HG03342 (cell line): ENCODE measurements around the gene TMEM52.

Experiments used
- ATAC-seq: cut with Tn5 transposase; IDR thresholded peaks from one replicate; pipeline ENCODE4 v1.9.1; 2021; ENCODE audit warnings: mild to moderate bottlenecking, moderate library complexity; ENCODE audit not compliant: unreplicated experiment

Gene TMEM52

DNA sequence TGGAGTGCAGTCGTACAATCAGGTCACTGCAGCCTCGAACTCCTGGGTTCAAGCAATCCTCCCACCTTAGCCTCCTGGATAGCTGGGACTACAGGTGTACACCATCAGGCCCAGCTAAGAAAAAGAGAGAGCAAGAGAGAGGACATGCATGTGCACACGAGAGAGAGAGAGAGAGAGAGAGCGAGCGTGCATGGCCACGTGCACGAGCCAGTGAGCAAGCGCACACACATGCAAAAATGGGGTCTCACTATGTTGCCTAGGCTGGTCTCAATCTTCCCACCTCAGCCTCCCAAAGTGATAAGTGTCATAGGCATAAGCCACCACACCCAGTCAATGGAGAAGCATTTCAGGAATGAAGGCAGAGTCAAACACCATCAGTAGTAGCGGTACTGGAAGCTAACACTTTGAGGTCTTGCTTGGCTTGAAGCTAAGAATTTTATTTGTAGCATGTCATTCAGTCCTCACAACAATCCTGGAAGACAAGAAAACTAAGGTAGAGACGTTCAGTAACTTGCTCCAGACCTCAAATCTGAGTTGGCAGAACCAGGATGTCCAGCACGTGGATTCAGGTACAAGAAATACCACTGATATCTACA lies 42.6 kb downstream of the TMEM52 start:
- ATAC-seq = no peak

GRCh38 chr1:1875932-1876331 lies 43.1 kb downstream of the TMEM52 start:
- ATAC-seq = no peak

DNA sequence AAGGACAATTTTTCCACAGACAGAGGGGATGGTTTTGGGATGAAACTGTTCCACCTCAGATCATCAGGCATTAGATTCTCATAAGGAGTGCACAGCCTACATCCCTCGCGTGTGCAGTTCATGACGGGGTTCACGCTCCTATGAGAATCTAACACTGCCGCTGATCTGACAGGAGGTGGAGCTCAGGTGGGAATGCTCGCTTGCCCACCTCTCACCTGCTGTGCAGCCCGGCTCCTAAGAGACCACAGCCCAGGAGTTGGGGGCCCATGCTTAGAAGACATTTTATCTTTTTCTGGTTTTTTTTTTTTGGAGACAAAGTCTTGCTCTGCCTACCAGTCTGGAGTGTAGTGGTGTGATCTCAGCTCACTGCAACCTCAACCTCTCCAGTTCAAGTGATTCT lies 44.2 kb downstream of the TMEM52 start:
- ATAC-seq = no peak

DNA sequence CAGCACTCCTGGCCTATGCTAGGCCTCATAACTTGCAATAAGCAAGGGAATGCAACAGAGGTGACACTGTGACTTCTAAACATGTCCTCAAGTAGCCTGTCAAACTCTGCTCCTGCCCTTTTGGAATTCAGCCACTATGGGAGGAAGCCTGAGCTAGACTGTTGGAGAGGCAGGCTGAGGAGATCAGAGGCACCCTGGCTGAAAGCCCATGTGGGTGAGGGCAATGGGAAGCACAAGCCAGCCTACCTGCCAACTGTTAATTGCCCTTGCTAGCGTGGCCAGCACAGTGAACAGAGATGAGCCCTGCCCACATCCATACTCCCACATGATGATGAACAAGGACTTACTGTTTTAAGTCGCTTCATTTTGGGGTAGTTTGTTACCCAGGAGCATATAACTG lies 45.9 kb downstream of the TMEM52 start:
- ATAC-seq = no peak

GRCh38 chr1:1872329-1872994 lies 46.6 kb downstream of the TMEM52 start:
- no peak for ATAC-seq

GRCh38 chr1:1869469-1869868 lies 49.6 kb downstream of the TMEM52 start:
- ATAC-seq = no peak
